Panc1 (cell line): Measurements from ENCODE around the gene SRRM4. TPM values are rescaled to one million over a fixed set of nuclear protein-coding genes. Genes with fewer than 3 reads are reported as not detected.

Experiments
- ATAC-seq: fragments of 200-7000 bp; cut with Tn5 transposase; 2 replicates; pipeline ENCODE4 v1.9.1; 2020; ENCODE audit warnings: mild to moderate bottlenecking, moderate library complexity
- BruUV-seq: library from RNA; stranded (reverse); fragments of 400-500 nt; replicated peaks from 2 replicates; lab custom pipeline; 2021; lab: Mats Ljungman, UMichigan
- CTCF ChIA-PET: fragments of 300-600 bp; sonication (Branson Sonifier 250); formaldehyde crosslinking; loops from one replicate; lab custom pipeline; 2022; ENCODE audit warnings: antibody characterized with exemption; lab: Charles Lee
- POLR2A ChIA-PET: fragments of 300-600 bp; sonication (Branson Sonifier 250); formaldehyde crosslinking; loops from one replicate; lab custom pipeline; 2022; ENCODE audit warnings: antibody characterized with exemption; lab: Charles Lee
- DNase-seq: peaks from one replicate; pipeline ENCODE4 v3.0.0-alpha.2; 2010; ENCODE audit warnings: low read depth, low spot score
- H3K27ac ChIP-seq: 2 replicates; pipeline ENCODE4 v1.5.1; 2011; ENCODE audit warnings: mild to moderate bottlenecking, low read length, inconsistent platforms
- H3K27me3 ChIP-seq: fragments of 200-500 bp; sonication (Bioruptor generic); 2 replicates; pipeline ENCODE4 v1.6.0; 2014; ENCODE audit warnings: low read length, inconsistent platforms; ENCODE audit not compliant: control insufficient read depth, insufficient read depth
- H3K36me3 ChIP-seq: fragments of 200-500 bp; sonication (Bioruptor generic); 2 replicates; pipeline ENCODE4 v1.5.1; 2014; ENCODE audit warnings: inconsistent platforms, mild to moderate bottlenecking, low read length, moderate library complexity; ENCODE audit not compliant: control insufficient read depth, insufficient read depth
- H3K4me1 ChIP-seq: 2 replicates; pipeline ENCODE4 v1.5.1; 2011; ENCODE audit warnings: inconsistent platforms, mild to moderate bottlenecking, low read length, moderate library complexity; ENCODE audit not compliant: control insufficient read depth, insufficient read depth
- H3K4me3 ChIP-seq, 2 experiments: 2 replicates each; pipeline ENCODE4 v1.5.1; 2011 to 2012; ENCODE audit warnings: low read depth in 2 of 2, low read length in 2 of 2, mild to moderate bottlenecking in 2 of 2, inconsistent platforms in 1 of 2, moderate library complexity in 1 of 2
- H3K9me3 ChIP-seq: fragments of 200-500 bp; sonication (Bioruptor generic); 2 replicates; pipeline ENCODE4 v1.5.1; 2014; ENCODE audit warnings: low read depth, mild to moderate bottlenecking, inconsistent platforms, low read length, moderate library complexity; ENCODE audit not compliant: control insufficient read depth, insufficient read depth
- POLR2AphosphoS5 ChIP-seq: IDR thresholded peaks from 2 replicates; pipeline ENCODE4 v1.6.1; 2012; ENCODE audit warnings: mild to moderate bottlenecking, low read depth, low read length, moderate library complexity
- SIN3A ChIP-seq: IDR thresholded peaks from 2 replicates; pipeline ENCODE4 v1.6.1; 2012; ENCODE audit warnings: low read depth, mild to moderate bottlenecking, low read length, moderate library complexity, borderline replicate concordance; ENCODE audit not compliant: insufficient read depth
- TCF7L2 ChIP-seq: IDR thresholded peaks from 2 replicates; pipeline ENCODE4 v1.6.1; 2011; ENCODE audit warnings: mild to moderate bottlenecking, low read depth, low read length, inconsistent platforms
- in situ Hi-C: cut with HindIII; loops from 2 replicates; pipeline ENCODE4 v1.10.0; 2016; ENCODE audit warnings: low sequenced_read_pairs, low pct_unique_long_range_greater_than_20kb
- intact Hi-C: fragments of 100-400 bp; cut with micrococcal nuclease; formaldehyde crosslinking; loops from one replicate; pipeline ENCODE4 v1.10.0; 2022; ENCODE audit not compliant: unreplicated experiment
- total RNA-seq: library from RNA; stranded (reverse); gene quantifications from one replicate; pipeline ENCODE4 v1.2.1, GENCODE V29; 2021; ENCODE audit not compliant: unreplicated experiment
- TF ChIP-seq, protein P1 (sequence below), 2 experiments: IDR thresholded peaks; 2 replicates each; pipeline ENCODE4 v1.6.1; 2011 to 2012; ENCODE audit warnings: low read depth in 2 of 2, control low read depth in 1 of 2, low read length in 1 of 2, mild to moderate bottlenecking in 1 of 2, moderate library complexity in 1 of 2; ENCODE audit not compliant: insufficient read depth in 1 of 2
- TF ChIP-seq, protein P2 (sequence below): fragments of 450-650 bp; IDR thresholded peaks from 2 replicates; pipeline ENCODE4 v1.5.1; 2017; ENCODE audit warnings: mild to moderate bottlenecking

Gene SRRM4
- total RNA-seq, 1 experiment from 2014 or later, result not detected

DNA sequence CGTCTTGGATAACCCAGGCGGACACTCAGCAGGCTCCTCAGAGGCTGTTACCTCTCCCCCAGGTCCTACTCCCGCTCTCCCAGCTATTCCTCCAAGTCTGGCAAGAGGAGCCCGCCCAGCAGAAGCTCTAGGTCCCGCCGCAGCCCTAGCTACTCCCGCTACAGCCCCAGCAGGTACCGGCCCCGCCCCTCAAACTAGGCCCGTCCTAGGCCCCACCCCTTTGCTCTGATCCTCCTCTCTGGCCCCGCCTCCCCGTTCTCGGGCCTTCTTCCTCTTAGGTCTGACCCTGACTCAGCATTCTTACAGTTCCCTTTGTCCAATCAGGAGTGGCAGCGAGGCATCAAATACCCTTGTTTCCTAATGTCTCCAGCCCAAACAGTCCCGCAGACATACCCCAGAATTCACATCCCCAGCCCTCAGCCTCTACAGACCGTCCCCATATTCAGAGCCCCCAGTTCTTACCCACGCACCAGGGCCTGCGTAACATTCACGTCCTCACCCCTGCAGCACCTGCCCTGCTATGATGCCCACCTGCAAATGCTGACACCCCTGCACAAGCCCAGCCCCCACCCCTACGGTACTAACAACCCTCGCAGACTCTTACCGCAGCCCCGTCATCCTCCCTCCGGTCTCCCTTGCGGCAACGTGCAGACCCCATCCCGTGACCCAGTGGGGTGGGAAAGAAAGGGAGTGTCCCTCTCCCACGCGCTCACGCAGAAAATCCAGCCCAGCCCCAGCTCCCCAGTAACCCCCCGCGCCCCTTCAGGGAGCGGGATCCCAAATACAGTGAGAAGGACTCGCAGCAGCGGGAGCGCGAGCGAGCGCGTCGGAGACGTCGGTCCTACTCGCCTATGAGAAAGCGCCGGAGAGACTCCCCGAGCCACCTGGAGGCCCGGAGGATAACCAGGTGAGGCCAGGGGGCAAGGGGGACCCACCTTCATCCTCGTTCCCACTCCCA is 172.4 kb downstream of the SRRM4 start:
- Histone ChIP-seq H3K4me3 (no peak overlapping the region), H3K9me3 (0 out of 2 replicates have a peak, but pooled peaks cover 4% of the 10 kb centered on the region), H3K27me3 (no peaks in the 10 kb centered on the region; the same call in 1 of the 2 replicates), H3K27ac (no peak overlapping the region), H3K36me3 (no peaks in the 10 kb centered on the region), H3K4me1 (no peaks in the 10 kb centered on the region)
- in situ Hi-C loops (no loop called here), intact Hi-C loops (no loop called here)
- no TSS peak for BruUV-seq
- TF ChIP-seq, protein P1, sequence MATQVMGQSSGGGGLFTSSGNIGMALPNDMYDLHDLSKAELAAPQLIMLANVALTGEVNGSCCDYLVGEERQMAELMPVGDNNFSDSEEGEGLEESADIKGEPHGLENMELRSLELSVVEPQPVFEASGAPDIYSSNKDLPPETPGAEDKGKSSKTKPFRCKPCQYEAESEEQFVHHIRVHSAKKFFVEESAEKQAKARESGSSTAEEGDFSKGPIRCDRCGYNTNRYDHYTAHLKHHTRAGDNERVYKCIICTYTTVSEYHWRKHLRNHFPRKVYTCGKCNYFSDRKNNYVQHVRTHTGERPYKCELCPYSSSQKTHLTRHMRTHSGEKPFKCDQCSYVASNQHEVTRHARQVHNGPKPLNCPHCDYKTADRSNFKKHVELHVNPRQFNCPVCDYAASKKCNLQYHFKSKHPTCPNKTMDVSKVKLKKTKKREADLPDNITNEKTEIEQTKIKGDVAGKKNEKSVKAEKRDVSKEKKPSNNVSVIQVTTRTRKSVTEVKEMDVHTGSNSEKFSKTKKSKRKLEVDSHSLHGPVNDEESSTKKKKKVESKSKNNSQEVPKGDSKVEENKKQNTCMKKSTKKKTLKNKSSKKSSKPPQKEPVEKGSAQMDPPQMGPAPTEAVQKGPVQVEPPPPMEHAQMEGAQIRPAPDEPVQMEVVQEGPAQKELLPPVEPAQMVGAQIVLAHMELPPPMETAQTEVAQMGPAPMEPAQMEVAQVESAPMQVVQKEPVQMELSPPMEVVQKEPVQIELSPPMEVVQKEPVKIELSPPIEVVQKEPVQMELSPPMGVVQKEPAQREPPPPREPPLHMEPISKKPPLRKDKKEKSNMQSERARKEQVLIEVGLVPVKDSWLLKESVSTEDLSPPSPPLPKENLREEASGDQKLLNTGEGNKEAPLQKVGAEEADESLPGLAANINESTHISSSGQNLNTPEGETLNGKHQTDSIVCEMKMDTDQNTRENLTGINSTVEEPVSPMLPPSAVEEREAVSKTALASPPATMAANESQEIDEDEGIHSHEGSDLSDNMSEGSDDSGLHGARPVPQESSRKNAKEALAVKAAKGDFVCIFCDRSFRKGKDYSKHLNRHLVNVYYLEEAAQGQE (IDR thresholded peaks at IDR 0.05; ENCODE audit: insufficient read depth in 1 of 2, low read depth in 2 of 2, low read length in 1 of 2), result no peak
- TF ChIP-seq, protein P2, sequence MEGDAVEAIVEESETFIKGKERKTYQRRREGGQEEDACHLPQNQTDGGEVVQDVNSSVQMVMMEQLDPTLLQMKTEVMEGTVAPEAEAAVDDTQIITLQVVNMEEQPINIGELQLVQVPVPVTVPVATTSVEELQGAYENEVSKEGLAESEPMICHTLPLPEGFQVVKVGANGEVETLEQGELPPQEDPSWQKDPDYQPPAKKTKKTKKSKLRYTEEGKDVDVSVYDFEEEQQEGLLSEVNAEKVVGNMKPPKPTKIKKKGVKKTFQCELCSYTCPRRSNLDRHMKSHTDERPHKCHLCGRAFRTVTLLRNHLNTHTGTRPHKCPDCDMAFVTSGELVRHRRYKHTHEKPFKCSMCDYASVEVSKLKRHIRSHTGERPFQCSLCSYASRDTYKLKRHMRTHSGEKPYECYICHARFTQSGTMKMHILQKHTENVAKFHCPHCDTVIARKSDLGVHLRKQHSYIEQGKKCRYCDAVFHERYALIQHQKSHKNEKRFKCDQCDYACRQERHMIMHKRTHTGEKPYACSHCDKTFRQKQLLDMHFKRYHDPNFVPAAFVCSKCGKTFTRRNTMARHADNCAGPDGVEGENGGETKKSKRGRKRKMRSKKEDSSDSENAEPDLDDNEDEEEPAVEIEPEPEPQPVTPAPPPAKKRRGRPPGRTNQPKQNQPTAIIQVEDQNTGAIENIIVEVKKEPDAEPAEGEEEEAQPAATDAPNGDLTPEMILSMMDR, result no peak
- TF ChIP-seq SIN3A (no peak), TCF7L2 (no peak), POLR2AphosphoS5 (no peak)
- no peak for DNase-seq
- CTCF ChIA-PET, result interaction anchor here (0.6 kb wide), 1 partner anchor 25 kb away, joined by 12 read pairs; the partner anchor contains the start of gene HSPB8
- no peak for ATAC-seq
- POLR2A ChIA-PET, result no interaction called here

DNA sequence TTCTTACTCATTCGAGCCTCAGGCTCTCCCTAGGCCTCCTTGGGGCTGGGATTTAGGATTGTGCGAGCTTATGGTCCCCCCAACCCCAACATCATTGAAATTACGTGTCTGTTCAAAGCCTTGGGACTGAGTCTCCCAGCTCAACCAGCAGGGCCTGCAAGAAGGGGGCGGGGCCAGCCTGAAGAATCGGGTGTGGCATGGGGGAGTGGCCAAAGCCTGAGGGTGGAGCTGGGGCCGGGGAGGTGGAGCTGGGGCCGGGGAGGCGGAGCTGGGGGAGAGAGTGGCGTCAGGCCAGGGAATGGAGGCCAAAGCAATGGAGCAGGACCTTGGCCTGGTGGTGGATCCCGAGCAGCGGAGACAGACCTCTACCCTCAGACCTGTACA is 173.1 kb downstream of the SRRM4 start:
- no TSS peak for BruUV-seq
- H3K36me3 ChIP-seq, result no peaks in the 10 kb centered on the region
- TF ChIP-seq, protein P2, result no peak
- TF ChIP-seq SIN3A (no peak), TCF7L2 (no peak), POLR2AphosphoS5 (no peak)
- TF ChIP-seq, protein P1 (IDR thresholded peaks at IDR 0.05; ENCODE audit: insufficient read depth in 1 of 2, low read depth in 2 of 2, low read length in 1 of 2), result no peak
- DNase-seq (no peak), ATAC-seq (no peak)
- 0 out of 2 replicates have a peak, but pooled peaks cover 4% of the 10 kb centered on the region for H3K9me3 ChIP-seq
- H3K4me1 ChIP-seq, result no peaks in the 10 kb centered on the region
- intact Hi-C loops (no loop called here), in situ Hi-C loops (no loop called here)
- no peaks in the 10 kb centered on the region; the same call in 1 of the 2 replicates for H3K27me3 ChIP-seq
- ChIA-PET POLR2A (no interaction called here), CTCF (interaction anchor here (0.6 kb wide), 1 partner anchor 24 kb away, joined by 12 read pairs; the partner anchor contains the start of gene HSPB8)
- no peak overlapping the region for H3K27ac ChIP-seq
- H3K4me3 ChIP-seq, result no peak overlapping the region
